ENCODE data around the gene PCDH10.
"Not testable (repeated sequence)": the region's sequence is repeated elsewhere in the genome, so short reads cannot be mapped to it uniquely, and the experiment has no call there.

Gene PCDH10

DNA sequence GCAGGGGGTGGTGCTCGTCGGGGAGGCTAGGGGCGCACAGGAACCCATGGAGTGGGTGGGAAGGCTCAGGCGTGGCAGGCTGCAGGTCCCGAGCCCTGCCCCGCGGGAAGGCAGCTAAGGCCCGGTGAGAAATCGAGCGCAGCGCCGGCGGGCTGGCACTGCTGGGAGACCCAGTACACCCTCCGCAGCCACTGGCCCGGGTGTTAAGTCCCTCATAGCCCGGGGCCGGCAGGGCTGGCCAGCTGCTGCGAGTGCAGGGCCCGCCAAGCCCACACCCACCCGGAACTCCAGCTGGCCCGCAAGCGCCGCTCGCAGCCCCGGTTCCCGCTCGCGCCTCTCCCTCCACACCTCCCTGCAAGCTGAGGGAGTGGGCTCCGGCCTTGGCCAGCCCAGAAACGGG is 91.4 kb downstream of the PCDH10 start:
- DNase-seq (ENCODE audit: low read depth in 2 of 2) = not testable (repeated sequence)

Measured in fibroblast of skin of left quadriceps (primary cell).